Mononuclear cell (primary cell): ENCODE measurements around the gene PNP. TPM values are rescaled to one million over a fixed set of nuclear protein-coding genes. Genes with fewer than 3 reads are reported as not detected.

Experiments used
- H3K27me3 ChIP-seq: 2 replicates; pipeline ENCODE4 v1.6.0; 2011; ENCODE audit warnings: low read length, control low read depth; ENCODE audit not compliant: insufficient read depth
- H3K4me1 ChIP-seq: 2 replicates; pipeline ENCODE4 v1.5.1; 2011; ENCODE audit warnings: mild to moderate bottlenecking, low read length, control low read depth; ENCODE audit not compliant: insufficient read depth
- H3K4me3 ChIP-seq: 2 replicates; pipeline ENCODE4 v1.5.1; 2011; ENCODE audit warnings: mild to moderate bottlenecking, low read length, moderate library complexity
- H3K9me3 ChIP-seq: 2 replicates; pipeline ENCODE4 v1.5.1; 2011; ENCODE audit warnings: low read depth, mild to moderate bottlenecking, control low read depth, low read length
- total RNA-seq: library from RNA; depleted of rRNA; stranded (reverse); fragments of >200 nt; gene quantifications from one replicate; pipeline ENCODE4 v1.2.3, GENCODE V29; 2012

The PNP gene
- total RNA-seq: 144 TPM

DNA sequence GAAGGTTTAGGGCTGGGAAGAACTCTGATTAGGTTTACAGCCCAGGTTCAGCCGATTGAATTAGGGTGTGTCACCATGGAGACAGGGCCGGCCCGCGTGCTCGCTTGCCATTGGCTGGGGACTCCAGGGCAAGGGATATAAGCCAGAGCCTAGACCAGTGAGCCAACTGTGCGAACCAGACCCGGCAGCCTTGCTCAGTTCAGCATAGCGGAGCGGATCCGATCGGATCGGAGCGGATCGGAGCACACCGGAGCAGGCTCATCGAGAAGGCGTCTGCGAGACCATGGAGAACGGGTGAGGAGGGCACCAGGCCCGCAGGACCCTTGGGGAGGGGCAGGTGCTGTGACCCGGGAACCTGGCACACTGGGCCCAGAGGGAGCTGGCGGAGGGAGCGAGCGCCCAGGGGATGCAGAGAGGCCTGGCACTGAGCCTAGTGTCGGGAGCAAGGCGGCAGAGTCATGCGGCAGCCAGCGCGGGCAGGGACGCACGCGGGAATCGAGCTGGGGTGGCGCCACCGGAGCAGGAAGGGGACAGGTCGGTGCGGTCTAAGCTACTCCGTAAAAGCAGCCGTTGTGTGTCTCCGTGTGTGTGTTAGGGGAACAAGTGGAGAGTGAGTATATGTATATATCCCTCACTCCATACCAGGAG, at the start of gene PNP:
PNP (plus strand) TSS at position 165 of the 648 bp plus-strand sequence; CDS start at position 284, 119 bp downstream.
- H3K4me3 ChIP-seq: peak within 1 kb of the TSS; percentile 60
- H3K4me1 ChIP-seq: peaks cover 35% of the 10 kb centered on the region
- H3K27me3 ChIP-seq: no peaks in the 10 kb centered on the region
- no peaks in the 10 kb centered on the region for H3K9me3 ChIP-seq

DNA sequence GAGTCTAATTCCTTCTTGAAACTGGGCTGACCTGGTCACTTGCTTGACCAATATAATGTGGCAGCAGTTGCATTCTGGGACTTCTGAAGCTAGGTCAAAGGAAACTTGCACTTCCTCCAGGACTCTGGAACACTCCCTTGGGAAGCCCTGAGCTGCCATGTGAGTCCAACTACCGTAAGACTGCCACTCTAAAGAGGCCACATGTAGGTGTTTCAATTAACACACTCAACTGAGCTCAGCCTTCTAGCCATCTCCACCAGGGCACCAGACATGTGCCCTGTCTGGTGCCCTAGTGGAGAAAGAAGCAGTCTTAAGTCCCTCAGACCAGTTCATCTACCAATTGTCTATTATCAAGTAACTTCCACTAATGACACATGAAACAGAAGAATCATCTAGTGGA, 49.8 kb upstream of the PNP start:
- Histone ChIP-seq H3K4me3 (no peak overlapping the region), H3K27me3 (no peaks in the 10 kb centered on the region), H3K4me1 (peaks cover 26% of the 10 kb centered on the region), H3K9me3 (no peaks in the 10 kb centered on the region)

DNA sequence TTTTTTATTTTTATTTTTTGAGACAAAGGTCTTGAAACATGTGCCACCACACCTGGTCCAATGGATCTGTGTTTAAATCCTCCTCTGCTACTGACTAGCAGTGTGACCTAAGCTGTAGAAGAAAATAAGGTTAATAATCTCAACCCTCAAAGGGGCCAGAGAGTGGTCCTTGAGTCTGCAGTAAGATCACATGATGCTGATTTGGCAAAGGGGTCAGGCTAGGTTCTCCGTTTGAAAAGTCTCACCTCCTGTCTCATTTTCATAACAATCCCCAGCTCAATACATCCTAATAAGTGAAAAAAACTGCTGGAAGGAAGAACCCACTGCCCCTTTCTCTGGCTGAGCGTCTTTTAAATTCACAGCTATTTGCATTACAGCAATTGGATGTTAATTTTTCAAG, 47.9 kb upstream of the PNP start:
- Histone ChIP-seq H3K9me3 (no peaks in the 10 kb centered on the region), H3K4me1 (peaks cover 24% of the 10 kb centered on the region), H3K4me3 (no peak overlapping the region), H3K27me3 (no peaks in the 10 kb centered on the region)

DNA sequence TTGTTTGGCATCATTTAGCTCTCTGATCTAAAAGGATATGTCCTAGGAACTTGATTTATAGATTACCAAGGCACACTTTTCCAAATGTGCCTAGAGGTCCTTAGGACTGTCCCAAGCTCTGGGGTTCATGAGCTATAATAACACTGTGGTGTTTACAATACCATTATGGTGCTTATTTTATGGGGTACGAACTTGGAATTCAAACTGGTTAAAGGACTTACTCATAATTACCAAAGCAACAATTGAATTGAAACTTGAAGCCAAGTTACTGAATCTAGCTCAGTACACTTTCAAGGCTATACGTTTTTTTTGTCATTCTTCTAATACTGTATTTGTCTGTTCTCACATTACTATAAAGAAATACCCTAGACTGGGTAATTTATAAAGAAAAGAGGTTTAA, 46.3 kb upstream of the PNP start:
- Histone ChIP-seq H3K27me3 (no peaks in the 10 kb centered on the region), H3K4me3 (no peak overlapping the region), H3K9me3 (no peaks in the 10 kb centered on the region), H3K4me1 (peaks cover 24% of the 10 kb centered on the region)

DNA sequence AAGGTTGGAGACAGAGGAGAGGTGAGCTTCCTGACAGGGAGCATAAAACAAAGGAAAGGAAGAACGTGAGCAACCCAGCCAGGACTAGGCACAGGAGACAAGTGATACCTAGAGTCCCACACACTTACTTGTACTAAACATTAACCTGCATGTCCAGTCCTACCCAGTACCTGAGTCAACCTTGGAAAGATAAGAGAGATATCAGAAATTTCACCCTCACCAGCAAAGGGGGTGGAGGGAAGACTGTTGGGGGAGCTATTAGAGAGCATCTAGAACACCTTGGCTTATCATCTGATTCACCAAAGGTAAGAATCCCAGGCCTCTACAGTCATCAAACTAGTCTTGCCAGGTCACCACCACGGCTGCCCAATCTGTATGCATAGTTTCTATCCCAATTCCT, 44.4 kb upstream of the PNP start:
- Histone ChIP-seq H3K27me3 (no peaks in the 10 kb centered on the region), H3K9me3 (no peaks in the 10 kb centered on the region), H3K4me3 (no peak overlapping the region)

DNA sequence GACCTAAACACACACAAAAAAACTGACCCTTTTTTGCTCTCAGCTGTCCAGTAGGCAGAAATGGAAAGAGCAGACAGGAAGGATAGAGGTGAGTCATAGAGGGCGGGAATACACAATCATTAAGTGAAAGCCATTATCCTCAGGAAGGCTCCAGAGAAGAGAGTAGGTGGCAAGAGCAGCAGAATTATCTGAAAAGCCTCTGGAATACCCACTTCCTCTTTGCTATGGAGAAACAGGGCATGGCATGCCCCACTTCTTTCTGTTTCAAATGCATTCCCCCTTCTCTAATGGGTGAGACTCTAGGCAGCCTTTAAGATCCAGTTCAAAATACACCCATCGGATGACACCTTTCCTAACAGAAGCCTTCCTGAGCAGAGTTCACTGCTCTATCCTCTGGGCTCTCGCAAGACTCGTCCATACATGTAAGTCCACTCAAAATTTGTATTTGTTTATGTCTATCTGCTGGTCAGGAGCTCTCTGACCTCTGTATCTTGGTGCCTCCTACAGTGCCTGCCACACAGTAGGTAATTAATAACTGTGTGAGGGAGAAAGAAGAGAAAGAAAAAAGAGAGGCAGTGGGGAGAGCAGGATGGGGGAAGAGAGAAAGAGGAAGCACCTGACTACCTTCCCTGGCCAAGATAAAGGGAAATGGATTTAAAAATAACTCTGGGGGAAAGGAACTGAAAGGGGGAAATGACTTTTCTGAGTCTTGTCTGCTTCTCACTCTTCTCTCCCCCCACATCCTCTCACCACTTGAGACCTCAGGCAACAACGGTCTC, 41.8 kb upstream of the PNP start:
- no peaks in the 10 kb centered on the region for H3K9me3 ChIP-seq
- H3K4me3 ChIP-seq: no peak overlapping the region
- H3K4me1 ChIP-seq: peaks cover 49% of the 10 kb centered on the region
- H3K27me3 ChIP-seq: no peaks in the 10 kb centered on the region

More for the DNA sequence above, 44.4 kb upstream of the PNP start:
- H3K4me1 ChIP-seq: peaks cover 40% of the 10 kb centered on the region

DNA sequence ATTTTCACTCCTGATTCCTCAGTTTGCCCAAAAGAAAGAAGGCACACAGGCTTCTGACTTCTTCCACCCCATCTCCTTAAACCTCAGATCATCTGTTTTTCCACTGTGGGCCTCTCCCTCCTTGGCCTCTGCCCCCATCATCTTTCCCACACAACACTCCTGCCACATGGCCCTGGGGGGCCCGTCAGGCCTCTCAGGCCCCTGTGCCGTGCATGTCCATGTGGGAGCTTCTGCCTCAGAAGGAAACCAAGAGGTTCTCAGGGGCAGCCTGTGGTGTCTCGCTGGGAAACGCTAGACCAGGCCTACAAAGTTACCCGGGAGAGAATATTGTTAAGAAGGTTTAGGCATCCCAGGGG, 41.2 kb upstream of the PNP start:
- Histone ChIP-seq H3K27me3 (no peaks in the 10 kb centered on the region), H3K4me3 (no peak overlapping the region), H3K9me3 (no peaks in the 10 kb centered on the region), H3K4me1 (peaks cover 49% of the 10 kb centered on the region)

DNA sequence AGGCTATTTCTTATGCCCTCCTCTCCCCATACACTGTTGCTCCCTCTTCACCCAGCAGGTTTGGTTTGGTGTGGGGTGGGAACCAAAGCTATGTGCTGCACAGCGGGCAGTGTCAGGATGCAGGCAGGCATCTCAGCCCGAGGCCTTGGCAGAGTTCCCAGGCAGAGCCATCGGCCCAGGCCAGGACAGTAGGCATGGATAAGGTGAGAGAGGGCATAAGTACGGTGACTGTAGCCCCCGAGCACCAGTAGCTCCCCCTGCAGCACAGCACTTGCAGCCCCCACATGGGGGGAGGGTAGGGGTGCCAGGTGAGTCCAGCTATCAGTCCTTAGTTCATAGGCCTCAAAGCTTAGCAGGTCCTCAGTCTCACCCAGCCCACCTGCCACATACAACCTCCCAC, 40.4 kb upstream of the PNP start:
- Histone ChIP-seq H3K4me3 (no peak overlapping the region), H3K4me1 (peaks cover 49% of the 10 kb centered on the region), H3K9me3 (no peaks in the 10 kb centered on the region), H3K27me3 (no peaks in the 10 kb centered on the region)

DNA sequence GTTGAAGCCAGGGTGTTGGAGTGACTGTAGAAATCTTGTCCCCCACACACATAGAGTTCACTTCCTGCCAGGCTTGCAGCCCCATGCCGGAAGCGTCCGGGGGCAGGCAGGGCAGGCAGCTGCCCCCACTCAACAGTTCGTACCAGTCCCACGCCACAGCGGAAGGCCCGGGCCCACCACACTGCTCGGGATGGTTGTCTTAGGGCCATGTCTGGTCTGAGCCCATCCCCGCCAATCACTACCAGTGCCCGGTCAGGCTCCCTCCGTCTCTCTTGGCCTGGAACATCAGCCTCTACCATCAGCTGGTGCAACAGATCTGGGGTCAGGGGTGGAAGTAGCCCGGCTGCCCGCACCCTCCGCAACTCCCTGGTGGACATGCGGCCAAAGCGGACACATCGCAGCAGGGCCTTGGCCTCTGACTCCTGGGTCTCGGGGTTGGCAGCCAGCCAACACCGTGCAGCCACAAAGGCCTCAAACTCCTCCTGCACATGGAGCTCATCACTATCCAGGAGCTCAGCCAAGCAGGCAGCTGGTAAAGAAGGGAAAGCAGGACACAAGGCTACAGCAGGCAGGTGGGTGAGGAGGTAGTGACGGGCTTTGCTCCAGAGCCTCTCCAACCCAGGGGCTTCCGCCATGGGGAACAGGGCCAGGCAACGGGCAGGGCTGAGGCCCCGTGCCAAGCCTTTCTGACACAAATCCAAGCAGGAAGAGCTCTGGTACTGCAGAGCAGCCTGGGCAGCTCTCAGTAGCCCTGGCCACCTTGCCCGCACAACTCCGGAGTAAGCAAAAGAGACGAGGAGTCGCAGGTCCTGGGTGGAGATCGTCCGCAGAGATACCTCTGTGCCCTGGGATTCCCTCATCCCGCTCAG, 39.2 kb upstream of the PNP start:
- Histone ChIP-seq H3K4me3 (no peak overlapping the region), H3K9me3 (no peaks in the 10 kb centered on the region), H3K4me1 (peaks cover 47% of the 10 kb centered on the region), H3K27me3 (no peaks in the 10 kb centered on the region)

DNA sequence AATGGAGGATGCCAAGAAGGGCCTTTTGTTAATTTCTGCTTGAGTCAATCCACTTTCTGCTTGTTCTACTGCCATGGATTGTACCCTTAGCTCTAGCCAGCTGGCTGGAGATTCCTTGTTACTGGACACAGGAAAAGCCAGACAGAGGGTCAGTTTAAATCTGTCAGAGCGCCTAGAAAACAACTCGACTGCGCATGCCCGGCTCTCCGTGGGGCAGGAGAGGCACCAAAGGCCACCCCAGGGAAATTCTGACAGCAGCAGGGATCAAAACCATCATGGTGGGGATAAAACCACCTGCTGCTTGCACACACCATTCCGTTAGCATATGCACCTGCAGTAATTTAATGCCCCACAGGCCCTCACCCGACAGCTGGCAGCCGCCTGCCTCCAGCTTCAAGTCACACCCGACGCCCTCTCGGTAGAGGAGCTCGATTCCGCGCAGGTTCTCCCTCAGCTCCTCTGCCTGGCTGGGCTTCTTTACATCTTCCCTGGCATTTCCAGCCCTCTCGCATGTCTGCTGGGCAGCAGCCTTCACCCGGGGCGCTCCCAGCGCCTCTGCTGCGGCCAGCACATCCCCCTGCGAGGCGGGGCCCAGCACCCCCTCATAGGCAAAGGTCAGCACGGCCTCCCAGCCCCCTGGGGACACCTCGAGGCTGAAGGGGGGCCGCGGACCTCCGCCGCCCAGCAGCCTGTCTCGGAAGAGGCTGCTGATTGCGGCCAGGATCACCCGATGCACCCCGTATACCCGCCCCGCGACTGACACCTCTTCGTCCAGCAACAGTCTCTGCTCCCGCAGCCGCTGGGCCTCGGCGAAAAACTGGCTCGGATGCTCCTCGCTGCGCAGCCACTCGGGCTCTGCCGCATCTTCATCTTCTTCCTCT, 34.3 kb upstream of the PNP start:
- peaks cover 27% of the 10 kb centered on the region for H3K4me1 ChIP-seq
- H3K27me3 ChIP-seq: no peaks in the 10 kb centered on the region
- no peaks in the 10 kb centered on the region for H3K9me3 ChIP-seq
- H3K4me3 ChIP-seq: no peak overlapping the region

DNA sequence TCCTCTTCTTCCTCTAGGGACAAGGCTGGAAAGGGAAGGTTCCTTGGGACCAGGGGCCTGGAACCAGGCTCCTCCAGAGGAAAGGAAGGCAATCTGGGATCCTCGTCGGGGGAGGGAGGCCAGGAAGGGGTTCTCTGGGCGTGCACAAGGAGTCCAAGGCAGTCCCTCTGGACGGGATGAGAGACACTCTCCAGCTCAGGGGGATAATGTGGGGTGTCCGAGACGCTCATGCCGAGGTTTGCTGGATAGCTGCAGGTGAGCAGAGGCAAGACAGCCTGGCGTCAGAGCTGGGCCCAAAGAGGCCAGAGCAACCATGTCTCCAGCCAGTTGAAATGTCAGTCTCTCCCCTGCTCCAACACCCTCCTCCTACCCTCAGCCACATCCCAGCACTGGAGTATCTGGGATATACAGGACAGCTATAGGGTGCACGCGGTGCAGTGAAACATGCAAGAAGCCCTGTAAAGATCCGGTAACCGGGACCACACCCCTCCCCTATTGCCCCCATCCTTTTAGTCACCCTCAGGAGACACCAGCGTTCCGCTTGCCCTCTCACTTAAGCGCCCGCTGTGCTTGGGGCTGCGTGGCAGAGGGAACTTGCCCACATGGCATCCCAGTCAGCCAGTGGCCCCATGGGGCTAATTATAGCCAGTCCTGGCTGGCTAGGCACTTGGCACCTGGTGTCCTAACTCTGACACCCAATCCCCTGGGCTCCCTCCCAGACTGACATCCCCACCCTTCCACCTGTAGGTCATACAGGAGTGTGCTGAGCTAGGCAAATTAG, 33.4 kb upstream of the PNP start, which contains the start of gene KLHL33:
KLHL33 (minus strand) TSS at position 585 of the 781 bp plus-strand sequence; CDS start at position 230, 355 bp downstream.
- H3K27me3 ChIP-seq: no peaks in the 10 kb centered on the region

DNA sequence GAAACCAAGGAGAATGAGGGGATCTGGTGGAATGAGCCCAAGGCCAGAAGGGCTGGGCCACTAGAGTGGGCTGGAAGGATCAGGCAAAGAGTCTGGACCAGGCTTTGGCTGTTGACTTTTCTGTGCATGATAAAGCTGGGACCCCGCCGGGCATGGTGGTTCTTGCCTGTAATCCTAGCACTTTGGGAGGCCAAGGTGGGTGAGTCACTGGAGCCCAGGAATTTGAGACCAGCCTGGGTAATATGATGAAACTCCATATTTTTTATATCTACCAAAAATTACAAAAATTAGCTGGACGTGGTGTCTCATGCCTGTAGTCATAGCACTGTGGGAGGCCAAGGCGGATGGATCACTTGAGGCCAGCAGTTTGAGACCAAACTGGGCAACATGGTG, 32.8 kb upstream of the PNP start:
- no peak overlapping the region for H3K4me3 ChIP-seq
- H3K4me1 ChIP-seq: peaks cover 33% of the 10 kb centered on the region
- no peaks in the 10 kb centered on the region for H3K27me3 ChIP-seq
- H3K9me3 ChIP-seq: no peaks in the 10 kb centered on the region

More for the DNA sequence above, 33.4 kb upstream of the PNP start, which contains the start of gene KLHL33:
- Histone ChIP-seq H3K4me3 (no peak within 1 kb of the TSS), H3K9me3 (no peaks in the 10 kb centered on the region), H3K4me1 (peaks cover 27% of the 10 kb centered on the region)

DNA sequence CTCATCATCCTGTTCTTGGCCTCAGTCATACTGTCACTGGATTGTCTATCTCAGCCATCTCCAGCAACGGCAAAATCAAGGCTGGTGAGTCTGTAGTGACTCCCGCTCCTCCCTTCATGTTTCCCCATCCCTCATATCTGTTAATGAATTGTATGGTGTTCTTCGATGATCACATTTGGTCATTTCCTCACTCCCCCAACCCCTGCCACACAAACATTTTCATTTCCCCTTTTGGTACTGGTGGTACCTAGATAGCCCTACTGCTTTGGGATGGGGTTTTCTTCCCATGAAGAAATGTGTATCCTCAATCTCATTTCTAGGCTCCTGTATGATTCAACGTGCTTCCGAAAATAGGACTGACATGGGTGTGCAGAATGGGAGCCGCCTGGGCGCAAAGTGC, 30.5 kb upstream of the PNP start:
- Histone ChIP-seq H3K4me3 (no peak overlapping the region), H3K9me3 (no peaks in the 10 kb centered on the region), H3K4me1 (peaks cover 42% of the 10 kb centered on the region), H3K27me3 (no peaks in the 10 kb centered on the region)

DNA sequence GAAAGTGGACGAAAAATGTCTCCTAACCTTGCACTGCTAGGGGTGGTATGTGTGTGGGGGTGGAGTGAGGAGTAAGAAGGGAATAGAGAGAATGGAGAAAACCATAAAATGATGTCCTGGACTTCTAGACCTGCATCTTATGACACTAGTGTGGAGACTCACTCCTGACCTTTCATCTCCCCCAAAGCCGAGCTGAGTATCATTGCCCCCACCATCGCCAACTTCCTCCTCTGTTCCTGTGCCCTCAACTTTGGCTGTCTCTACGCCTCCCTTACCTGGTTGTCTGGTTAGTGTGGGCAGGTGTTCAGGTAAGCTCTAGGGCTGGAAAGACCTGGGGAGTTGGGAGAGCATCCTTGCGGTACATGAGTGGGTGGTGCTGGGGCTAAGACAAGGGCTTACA, 28.7 kb upstream of the PNP start:
- Histone ChIP-seq H3K4me3 (no peak overlapping the region), H3K27me3 (no peaks in the 10 kb centered on the region), H3K4me1 (peaks cover 51% of the 10 kb centered on the region)

More for the DNA sequence above, 28.7 kb upstream of the PNP start:
- H3K9me3 ChIP-seq: no peaks in the 10 kb centered on the region
